ENCODE results near the gene FIGLA. TPM values are rescaled to one million over a fixed set of nuclear protein-coding genes. Genes with fewer than 3 reads are reported as not detected.
"Not testable (repeated sequence)": the region's sequence is repeated elsewhere in the genome, so short reads cannot be mapped to it uniquely, and the experiment has no call there.

FIGLA gene
- total RNA-seq, 1 donor = not detected

DNA sequence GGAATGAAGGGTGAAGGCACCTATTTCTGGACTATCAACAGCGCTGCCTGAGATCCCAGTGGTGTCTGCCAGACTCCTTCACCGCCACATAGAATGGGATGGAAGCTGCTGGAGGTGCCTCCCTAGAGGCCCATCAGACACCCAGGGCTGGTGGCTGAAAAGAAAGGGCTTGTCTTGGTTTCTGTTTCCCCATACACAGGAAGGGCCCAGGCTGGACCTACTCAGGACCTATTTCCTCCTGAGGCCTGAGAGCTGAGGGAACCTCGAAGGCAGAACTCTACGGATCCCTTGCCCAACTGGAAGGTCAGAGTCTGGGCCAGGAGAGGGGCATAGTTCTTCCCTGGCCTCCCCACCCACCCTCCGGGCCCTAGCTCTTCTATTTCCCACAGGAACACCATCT is 32.8 kb upstream of the FIGLA start:
- H3K27me3 ChIP-seq (ENCODE audit: insufficient read depth, low read length) = no peaks in the 10 kb centered on the region
- H3K4me1 ChIP-seq (ENCODE audit: insufficient read depth, low read length) = peaks cover 32% of the 10 kb centered on the region
- H3K9me3 ChIP-seq (ENCODE audit: low read depth, low read length) = no peaks in the 10 kb centered on the region
- no peak overlapping the region for H3K4me3 ChIP-seq (ENCODE audit: low read length)

DNA sequence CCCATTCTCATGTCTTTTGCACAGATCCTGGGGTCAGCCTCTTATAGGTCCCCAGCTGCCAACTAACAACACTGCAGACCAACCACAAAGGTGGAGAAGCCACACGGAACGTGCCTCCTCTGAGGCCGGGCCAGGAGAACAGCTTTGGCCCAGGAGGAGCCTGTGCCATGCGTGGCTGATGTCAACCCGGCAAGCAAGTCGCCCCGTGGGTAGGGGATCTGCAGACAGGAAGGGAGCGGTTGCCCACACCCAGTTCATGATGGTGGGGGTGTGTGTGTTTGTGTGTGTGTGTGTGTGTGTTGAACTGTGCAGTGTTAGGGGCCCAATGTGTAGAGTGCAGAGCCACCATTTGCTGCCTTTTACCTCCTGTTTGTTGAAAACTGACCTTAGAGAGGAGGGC is 32.4 kb upstream of the FIGLA start:
- H3K4me1 ChIP-seq (ENCODE audit: insufficient read depth, low read length) = peaks cover 32% of the 10 kb centered on the region
- H3K9me3 ChIP-seq (ENCODE audit: low read depth, low read length) = no peaks in the 10 kb centered on the region
- no peaks in the 10 kb centered on the region for H3K27me3 ChIP-seq (ENCODE audit: insufficient read depth, low read length)
- H3K4me3 ChIP-seq (ENCODE audit: low read length) = no peak overlapping the region

DNA sequence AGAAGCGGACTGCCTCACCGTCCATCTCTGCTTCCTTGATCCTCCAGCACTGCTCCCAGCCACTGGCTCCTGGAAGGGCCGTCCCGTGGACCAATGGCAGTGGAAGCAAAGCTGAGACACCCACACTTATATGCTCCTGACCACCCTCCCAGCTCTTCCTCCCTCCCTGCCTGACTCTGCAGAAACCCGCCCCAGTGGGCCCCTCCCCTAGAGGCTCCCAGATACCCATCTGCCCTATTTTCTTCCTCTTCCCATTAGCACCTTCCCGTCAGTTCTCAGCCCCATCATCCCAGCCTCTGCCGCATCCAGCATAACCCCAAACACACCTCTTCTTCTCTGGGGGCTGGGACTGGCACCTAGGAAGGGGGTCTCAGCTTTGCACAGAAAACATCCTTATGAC is 30.1 kb upstream of the FIGLA start, which contains the start of gene CLEC4F:
Gene CLEC4F (minus strand): TSS at position 101 of the 400 bp plus-strand sequence. CDS start 76 bp downstream, at position 25.
- no peaks in the 10 kb centered on the region for H3K27me3 ChIP-seq (ENCODE audit: insufficient read depth, low read length)
- no peaks in the 10 kb centered on the region for H3K9me3 ChIP-seq (ENCODE audit: low read depth, low read length)
- no peak within 1 kb of the TSS for H3K4me3 ChIP-seq (ENCODE audit: low read length)
- H3K4me1 ChIP-seq (ENCODE audit: insufficient read depth, low read length) = peaks cover 12% of the 10 kb centered on the region

DNA sequence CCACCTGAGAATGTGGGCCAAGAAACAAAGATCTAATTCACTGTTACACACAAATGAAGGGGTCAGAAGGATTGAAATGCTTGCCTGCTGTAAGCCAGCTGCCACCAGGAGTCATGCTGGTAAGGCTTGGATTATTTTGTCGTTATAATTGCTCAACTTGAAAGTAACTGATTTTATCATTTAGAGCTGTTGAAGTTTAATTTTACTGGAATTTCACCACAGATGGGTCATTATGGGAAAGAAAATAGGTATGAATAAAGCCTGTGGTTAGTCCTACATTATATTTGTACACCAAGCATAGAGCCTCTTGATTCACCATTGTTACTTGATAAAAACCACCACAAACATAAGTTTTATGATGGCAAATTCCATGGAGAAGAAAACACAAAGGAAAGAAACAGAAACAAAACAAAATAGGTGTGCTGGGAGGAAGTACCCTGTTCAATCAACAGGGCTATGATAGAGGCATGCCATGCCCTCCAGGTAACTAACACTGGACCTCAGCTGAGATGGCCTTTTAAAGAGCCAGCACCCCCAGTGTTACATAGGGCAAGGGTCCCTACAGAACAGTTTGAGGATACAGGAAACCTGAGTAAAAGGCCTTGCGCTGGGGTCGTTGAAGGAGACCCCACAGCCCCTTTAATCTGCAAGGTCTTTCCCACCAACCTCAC is 27.0 kb upstream of the FIGLA start:
- Histone ChIP-seq H3K4me1 (ENCODE audit: insufficient read depth, low read length) (no peaks in the 10 kb centered on the region), H3K4me3 (ENCODE audit: low read length) (no peak overlapping the region), H3K27me3 (ENCODE audit: insufficient read depth, low read length) (no peaks in the 10 kb centered on the region), H3K9me3 (ENCODE audit: low read depth, low read length) (no peaks in the 10 kb centered on the region)

DNA sequence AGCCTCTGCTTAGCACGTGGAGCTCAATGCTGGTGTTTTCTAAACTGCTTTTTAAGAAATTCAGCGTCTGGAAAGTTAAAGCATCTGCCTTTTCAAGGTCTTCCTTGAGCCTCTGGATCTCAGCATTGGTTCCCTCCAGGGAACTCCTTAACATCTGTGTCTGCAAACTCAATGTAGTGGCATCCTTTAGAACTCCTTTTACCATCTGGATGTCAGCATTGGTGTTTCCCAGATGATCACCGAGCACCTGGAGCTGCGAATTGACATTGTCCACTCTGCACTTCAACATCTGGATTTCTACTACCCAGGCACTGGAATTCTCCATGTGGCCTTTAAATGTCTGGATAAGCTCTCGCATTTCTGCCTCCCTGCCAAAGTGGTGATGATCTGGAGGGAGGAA is 26.3 kb upstream of the FIGLA start:
- Histone ChIP-seq H3K4me1 (ENCODE audit: insufficient read depth, low read length) (no peaks in the 10 kb centered on the region), H3K9me3 (ENCODE audit: low read depth, low read length) (no peaks in the 10 kb centered on the region), H3K4me3 (ENCODE audit: low read length) (no peak overlapping the region), H3K27me3 (ENCODE audit: insufficient read depth, low read length) (no peaks in the 10 kb centered on the region)

DNA sequence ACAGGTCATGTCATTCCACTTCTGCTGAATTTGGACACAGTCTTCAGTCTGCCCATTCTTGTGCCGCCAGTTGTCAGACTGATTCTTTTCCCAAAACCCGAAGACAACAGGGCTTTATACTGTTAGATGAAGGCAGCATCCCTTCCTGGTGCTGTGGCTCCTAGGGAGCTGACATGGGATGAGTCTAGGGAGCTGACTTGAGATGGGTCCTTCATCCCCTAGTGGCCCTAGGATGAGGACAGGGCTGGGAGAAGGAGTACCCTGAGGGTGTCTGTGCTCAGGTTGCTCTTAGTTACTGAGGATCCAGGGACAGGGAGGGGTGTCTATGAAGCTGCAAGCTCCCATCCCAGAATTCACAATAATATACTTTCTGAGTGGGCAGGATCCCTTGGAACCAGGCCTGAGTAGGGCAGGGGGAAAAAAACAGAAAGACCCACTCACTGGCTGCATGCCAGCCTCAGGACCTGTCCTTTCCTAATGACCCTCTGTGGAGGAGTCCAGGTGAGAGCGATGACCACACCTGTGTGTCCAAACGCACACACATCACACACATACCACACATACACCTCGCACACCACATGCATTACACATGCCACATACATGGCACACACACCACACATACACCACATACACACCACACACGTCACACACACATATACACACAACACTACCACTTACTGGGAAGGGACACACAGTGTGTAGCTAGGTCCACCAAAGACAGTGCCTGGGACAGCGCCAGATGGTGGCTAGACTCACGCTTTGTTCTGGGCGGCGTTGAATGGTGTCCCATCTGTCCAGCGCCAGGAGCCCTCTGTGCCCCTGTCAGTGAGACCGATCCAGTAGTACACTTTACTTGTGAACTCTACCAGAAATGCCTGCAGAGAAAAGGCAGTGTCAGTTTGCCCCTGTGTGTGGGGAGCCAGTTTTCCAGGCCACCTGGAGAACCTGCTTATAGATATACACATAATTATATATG is 18.8 kb upstream of the FIGLA start:
- Histone ChIP-seq H3K4me1 (ENCODE audit: insufficient read depth, low read length) (no peaks in the 10 kb centered on the region), H3K4me3 (ENCODE audit: low read length) (no peak overlapping the region), H3K27me3 (ENCODE audit: insufficient read depth, low read length) (no peaks in the 10 kb centered on the region), H3K9me3 (ENCODE audit: low read depth, low read length) (no peaks in the 10 kb centered on the region)

DNA sequence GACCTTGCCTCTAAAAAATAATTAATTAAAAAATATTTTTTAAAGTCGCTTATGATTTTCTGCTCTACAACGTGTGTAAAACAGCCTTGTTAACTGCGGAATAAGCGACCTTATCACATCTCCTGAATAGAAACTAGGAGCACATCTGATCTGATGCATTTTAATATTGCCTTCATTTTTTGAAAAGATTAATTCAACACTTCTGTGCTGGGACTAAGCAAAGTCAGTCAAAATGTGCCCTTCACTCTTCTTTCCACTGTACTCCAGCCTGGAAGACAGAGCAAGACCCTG is 17.3 kb upstream of the FIGLA start:
- H3K4me1 ChIP-seq (ENCODE audit: insufficient read depth, low read length) = no peaks in the 10 kb centered on the region
- H3K9me3 ChIP-seq (ENCODE audit: low read depth, low read length) = no peaks in the 10 kb centered on the region
- H3K4me3 ChIP-seq (ENCODE audit: low read length) = no peak overlapping the region
- H3K27me3 ChIP-seq (ENCODE audit: insufficient read depth, low read length) = no peaks in the 10 kb centered on the region

DNA sequence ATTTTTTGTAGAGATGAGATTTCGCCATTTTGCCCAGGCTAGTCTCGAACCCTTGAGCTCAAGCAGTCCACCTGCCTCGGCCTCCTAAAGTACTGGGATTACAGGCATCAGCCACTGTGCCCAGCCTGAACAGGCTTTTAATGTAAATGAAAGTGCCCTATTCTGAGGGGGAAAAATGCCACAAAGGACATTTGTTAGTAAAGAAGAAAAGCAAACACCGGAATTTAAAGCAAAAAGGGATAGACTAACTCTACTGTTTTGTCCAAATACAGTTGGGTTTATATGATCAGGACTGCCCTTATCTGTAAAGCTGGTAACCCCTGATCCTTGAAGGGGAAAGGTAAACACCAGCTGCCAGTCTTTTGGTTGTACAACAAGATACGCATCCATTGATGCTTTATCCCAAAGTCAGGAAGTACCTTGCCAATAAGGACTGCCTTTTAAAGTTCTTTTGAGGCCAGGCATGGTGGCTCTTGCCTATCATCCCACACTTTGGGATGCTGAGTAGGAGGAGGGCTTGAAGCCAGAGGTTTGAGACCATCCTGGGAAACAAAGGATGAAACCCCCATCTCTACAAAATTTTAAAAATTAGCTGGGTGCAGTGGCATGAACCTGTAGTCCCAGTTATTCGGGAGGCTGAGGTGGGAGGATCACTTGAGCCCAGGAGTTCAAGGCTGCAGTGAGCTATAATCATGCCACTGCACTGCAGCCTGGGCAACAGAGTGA is 16.8 kb upstream of the FIGLA start:
- Histone ChIP-seq H3K9me3 (ENCODE audit: low read depth, low read length) (no peaks in the 10 kb centered on the region), H3K27me3 (ENCODE audit: insufficient read depth, low read length) (no peaks in the 10 kb centered on the region), H3K4me1 (ENCODE audit: insufficient read depth, low read length) (no peaks in the 10 kb centered on the region), H3K4me3 (ENCODE audit: low read length) (no peak overlapping the region)

DNA sequence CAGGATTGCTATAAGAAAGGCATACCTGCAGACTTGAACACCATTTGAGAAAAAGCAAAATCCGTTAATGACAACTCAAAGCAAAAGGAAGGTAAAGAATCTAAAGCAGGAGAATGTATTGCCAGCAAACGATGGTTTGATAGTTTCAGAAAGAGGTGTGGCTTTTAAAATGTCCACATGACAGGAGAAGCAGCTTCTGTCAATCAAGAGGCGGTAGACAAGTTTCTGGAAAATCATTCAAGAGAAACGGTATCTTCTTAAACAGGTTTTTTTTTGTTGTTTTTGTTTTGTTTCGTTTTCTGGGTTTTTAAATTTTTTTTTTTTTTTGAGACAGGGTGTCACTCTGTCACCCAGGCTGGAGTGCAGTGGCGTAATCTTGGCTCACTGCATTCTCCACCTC is 16.2 kb upstream of the FIGLA start:
- Histone ChIP-seq H3K4me3 (ENCODE audit: low read length) (no peak overlapping the region), H3K4me1 (ENCODE audit: insufficient read depth, low read length) (no peaks in the 10 kb centered on the region), H3K27me3 (ENCODE audit: insufficient read depth, low read length) (no peaks in the 10 kb centered on the region), H3K9me3 (ENCODE audit: low read depth, low read length) (no peaks in the 10 kb centered on the region)

DNA sequence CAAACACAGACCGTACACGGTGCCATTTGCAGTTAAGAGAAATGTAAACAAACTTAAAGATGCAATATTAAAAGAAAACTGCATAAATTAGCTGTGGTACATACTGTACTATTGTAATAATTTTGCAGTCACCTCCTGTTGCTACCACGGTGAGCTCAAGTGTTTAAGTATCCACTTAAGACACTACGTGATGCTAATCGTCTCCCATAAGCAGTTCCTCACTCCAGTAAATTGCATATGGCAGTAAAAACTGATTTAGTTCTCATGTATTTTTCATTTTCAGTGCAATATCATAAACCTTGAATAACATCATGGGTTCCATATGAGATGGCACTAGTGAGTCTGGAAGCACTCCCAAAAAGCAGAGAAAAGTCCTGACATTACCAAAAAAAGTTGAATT is 15.6 kb upstream of the FIGLA start:
- no peak overlapping the region for H3K4me3 ChIP-seq (ENCODE audit: low read length)
- H3K9me3 ChIP-seq (ENCODE audit: low read depth, low read length) = no peaks in the 10 kb centered on the region
- H3K27me3 ChIP-seq (ENCODE audit: insufficient read depth, low read length) = no peaks in the 10 kb centered on the region
- H3K4me1 ChIP-seq (ENCODE audit: insufficient read depth, low read length) = no peaks in the 10 kb centered on the region

DNA sequence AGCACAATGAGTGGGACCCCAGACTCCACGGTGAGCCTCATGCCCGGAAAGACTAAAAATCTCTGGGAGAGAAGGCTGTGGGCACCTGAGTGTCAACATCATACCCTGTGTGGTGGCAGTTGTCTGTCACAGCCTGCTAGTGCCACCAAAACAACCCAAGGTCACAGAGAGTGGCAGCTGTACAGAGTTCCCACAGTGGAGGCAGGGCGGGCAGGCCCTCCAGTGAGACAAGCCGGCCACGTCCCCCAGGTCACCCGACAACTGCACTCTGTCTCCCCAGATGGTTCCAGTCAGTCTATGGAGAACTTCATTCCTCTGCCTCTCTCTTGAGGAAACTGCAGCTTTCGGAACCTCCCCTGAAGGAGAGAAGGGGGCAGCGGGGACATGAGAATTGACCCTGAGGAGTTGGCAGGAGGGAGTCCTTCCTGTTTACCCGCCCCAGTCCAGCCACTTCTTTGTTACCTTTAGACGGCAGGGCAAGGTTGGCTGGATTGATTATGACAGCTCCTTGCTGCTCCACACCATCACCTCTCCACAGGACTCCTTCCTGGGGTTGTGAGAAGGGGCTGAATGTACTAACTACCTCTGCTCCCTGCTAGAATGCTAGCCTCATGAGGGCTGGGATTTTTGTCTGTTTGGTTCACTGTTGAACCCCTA is 11.3 kb upstream of the FIGLA start:
- no peak overlapping the region for H3K4me3 ChIP-seq (ENCODE audit: low read length)
- no peaks in the 10 kb centered on the region for H3K9me3 ChIP-seq (ENCODE audit: low read depth, low read length)
- no peaks in the 10 kb centered on the region for H3K27me3 ChIP-seq (ENCODE audit: insufficient read depth, low read length)
- peaks cover 6% of the 10 kb centered on the region for H3K4me1 ChIP-seq (ENCODE audit: insufficient read depth, low read length)

DNA sequence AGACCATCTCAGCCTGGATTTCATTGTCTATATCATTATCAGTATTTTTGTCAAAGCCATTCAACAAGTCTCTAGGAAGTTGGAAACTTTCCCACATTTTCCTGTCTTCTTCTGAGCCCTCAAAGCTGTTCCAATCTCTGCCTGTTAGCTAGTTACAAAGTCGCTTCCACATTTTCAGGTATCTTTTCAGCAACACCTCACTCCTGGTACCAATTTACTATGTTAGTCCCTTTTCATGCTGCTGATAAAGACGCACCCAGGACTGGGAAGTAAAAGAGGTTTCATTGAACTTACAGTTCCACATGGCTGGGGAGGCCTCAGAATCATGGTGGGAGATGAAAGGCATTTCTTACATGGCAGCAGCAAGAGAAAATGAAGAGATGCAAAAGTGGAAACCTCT is 9.3 kb upstream of the FIGLA start:
- H3K4me1 ChIP-seq (ENCODE audit: insufficient read depth, low read length) = peaks cover 6% of the 10 kb centered on the region
- no peaks in the 10 kb centered on the region for H3K27me3 ChIP-seq (ENCODE audit: insufficient read depth, low read length)
- no peaks in the 10 kb centered on the region for H3K9me3 ChIP-seq (ENCODE audit: low read depth, low read length)
- H3K4me3 ChIP-seq (ENCODE audit: low read length) = no peak overlapping the region

DNA sequence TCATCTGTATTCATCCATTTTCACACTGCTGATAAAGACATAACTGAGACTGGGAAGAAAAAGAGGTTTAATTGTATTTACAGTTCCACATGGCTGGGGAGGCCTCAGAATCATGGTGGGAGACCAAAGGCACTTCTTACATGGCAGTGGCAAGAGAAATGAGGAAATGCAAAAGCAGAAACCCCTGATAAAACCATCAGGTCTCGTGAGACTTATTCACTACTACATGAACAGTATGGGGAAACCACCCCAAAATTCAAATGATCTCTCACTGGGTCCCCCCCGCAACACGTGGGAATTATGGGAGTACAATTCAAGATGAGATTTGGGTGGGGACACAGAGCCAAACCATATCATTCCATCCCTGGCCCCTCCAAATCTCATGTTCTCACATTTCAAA is 7.6 kb upstream of the FIGLA start:
- H3K27me3 ChIP-seq (ENCODE audit: insufficient read depth, low read length); H3K9me3 ChIP-seq (ENCODE audit: low read depth, low read length); H3K4me3 ChIP-seq (ENCODE audit: low read length): not testable (repeated sequence)
- H3K4me1 ChIP-seq (ENCODE audit: insufficient read depth, low read length) = peaks cover 23% of the 10 kb centered on the region

DNA sequence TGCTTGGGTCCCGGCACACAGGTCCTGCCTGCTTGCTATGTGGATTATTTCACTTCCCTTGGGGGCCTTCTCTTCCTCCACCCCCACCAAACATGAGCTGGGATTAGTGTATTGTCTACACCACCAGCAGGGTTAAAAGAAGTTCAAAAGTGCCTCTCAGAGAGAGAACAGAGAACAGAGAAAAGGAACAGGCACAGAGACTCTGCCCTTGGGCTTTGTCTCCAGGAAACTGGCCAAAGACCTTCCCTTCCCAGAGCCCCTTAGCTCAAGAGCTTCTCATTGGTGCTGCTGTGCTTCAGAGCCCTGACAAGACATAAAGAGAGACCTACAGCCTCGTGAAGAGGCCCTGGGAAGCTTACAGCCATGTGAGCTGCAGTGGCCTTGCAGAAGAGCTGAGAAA is 7.1 kb upstream of the FIGLA start:
- H3K9me3 ChIP-seq (ENCODE audit: low read depth, low read length) = no peaks in the 10 kb centered on the region
- H3K27me3 ChIP-seq (ENCODE audit: insufficient read depth, low read length) = no peaks in the 10 kb centered on the region
- peaks cover 28% of the 10 kb centered on the region for H3K4me1 ChIP-seq (ENCODE audit: insufficient read depth, low read length)
- no peak overlapping the region for H3K4me3 ChIP-seq (ENCODE audit: low read length)

DNA sequence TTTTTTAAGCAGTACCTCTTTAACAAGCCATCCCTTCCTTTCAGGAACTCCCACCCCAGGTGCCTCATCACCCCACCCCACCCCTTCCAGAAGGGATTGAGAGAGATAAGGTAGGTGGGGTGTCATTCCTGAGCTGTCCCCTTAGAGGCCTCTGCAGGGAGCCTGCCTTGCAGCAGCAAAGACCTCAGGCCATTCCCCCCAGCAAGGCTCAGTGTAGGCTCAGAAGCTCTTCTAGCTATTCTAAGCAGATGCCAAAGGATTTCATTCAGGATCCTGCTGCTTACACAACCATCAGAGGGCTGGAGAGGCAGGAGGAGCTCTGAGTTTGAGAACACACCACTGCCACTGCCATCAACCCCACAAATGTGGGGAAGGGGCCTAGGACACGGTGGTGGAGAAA is 5.8 kb upstream of the FIGLA start:
- Histone ChIP-seq H3K4me1 (ENCODE audit: insufficient read depth, low read length) (peaks cover 28% of the 10 kb centered on the region), H3K9me3 (ENCODE audit: low read depth, low read length) (no peaks in the 10 kb centered on the region), H3K27me3 (ENCODE audit: insufficient read depth, low read length) (peaks cover 9% of the 10 kb centered on the region), H3K4me3 (ENCODE audit: low read length) (no peak overlapping the region)

Measured in mononuclear cell (primary cell).